Non-pigmented ciliary epithelial cell (primary cell): ENCODE data around the gene OR56A5.

Experiments used
- DNase-seq: peaks from one replicate; pipeline ENCODE4 v3.0.0-alpha.2; 2010; ENCODE audit warnings: low read depth

OR56A5 gene

GRCh38 chr11:5932671-5933070 lies 35.6 kb downstream of the OR56A5 start:
- DNase-seq = no peak

- no peak for DNase-seq
Observed at GRCh38 chr11:5931061-5931460, 37.2 kb downstream of the OR56A5 start.

GRCh38 chr11:5930614-5931013 lies 37.7 kb downstream of the OR56A5 start:
- no peak for DNase-seq

GRCh38 chr11:5929571-5930368 lies 38.5 kb downstream of the OR56A5 start:
- DNase-seq = no peak

GRCh38 chr11:5928811-5929210 lies 39.5 kb downstream of the OR56A5 start:
- no peak for DNase-seq

- DNase-seq = no peak
Observed at GRCh38 chr11:5928271-5928670, 40.0 kb downstream of the OR56A5 start.

GRCh38 chr11:5923794-5924193 lies 44.5 kb downstream of the OR56A5 start:
- DNase-seq = no peak

GRCh38 chr11:5923427-5923776 lies 44.9 kb downstream of the OR56A5 start:
- DNase-seq = no peak

- DNase-seq = no peak
Observed at GRCh38 chr11:5922749-5923426, 45.4 kb downstream of the OR56A5 start.
